ENCODE measurements around the gene AWAT2.

AWAT2 gene, protein sequence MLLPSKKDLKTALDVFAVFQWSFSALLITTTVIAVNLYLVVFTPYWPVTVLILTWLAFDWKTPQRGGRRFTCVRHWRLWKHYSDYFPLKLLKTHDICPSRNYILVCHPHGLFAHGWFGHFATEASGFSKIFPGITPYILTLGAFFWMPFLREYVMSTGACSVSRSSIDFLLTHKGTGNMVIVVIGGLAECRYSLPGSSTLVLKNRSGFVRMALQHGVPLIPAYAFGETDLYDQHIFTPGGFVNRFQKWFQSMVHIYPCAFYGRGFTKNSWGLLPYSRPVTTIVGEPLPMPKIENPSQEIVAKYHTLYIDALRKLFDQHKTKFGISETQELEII

DNA sequence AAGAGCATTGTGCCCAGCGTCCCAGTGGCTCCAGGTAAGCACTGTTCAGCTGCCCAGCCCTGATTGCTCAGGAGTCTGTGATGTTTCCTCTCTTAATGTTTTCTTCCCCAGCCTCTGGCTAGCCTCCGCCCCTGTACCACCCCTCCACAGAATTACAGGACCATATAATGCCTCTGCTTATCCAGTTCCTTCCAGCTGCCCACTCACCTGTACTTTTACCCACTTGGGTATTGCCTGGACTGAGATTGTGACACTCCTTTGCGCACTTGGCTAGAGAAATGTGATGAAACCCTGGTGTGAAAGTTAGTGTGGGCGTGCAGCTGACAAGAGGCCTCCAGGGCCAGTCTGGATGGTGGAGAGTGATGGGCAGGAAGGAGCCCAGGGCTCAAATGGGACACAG is at the start of gene AWAT2:
Gene AWAT2 (minus strand): TSS at position 14 of the 400 bp plus-strand sequence. CDS start 6 bp downstream, at position 8.
- no peak for DNase-seq (ENCODE audit: low read depth, low spot score)

DNA sequence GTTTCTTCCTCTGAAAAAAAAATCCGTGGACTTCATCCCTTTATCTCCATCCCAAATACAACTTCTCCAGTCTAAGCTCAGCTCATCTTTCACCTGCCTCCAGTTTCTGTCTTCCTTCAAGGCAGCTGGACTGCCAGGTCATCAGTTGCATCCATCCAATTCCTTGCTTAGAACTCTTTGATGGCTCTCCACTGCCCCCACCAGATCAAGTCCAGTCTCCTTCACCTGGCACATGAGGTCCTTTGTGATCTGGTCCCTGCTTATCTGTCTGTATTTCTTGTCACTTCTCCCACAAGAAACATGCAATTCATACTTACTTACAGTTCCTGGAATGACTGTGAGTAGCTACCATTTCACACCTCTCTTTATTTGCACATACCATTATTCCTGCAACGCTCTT is 46.3 kb upstream of the AWAT2 start:
- DNase-seq (ENCODE audit: low read depth, low spot score): no peak

DNA sequence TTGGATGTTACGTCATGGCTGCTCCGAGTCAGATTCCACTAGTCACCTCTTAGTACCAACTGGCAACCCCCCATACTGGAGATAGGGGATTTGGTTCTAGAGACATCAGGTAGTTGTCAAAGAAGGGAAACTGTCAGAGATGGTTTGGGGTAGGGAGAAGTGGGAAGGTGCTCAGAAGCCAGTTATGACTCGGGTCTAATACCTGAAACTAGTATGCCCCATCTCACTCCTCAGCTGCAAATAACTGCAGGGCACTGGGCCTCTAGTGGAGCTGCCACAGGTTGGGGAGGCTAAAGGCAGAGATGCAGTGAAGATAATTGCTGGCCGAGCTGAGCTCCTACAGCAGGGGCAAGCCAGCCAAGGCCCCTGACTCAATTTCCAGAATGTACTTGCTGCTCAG is 42.5 kb upstream of the AWAT2 start:
- no peak for DNase-seq (ENCODE audit: low read depth, low spot score)

DNA sequence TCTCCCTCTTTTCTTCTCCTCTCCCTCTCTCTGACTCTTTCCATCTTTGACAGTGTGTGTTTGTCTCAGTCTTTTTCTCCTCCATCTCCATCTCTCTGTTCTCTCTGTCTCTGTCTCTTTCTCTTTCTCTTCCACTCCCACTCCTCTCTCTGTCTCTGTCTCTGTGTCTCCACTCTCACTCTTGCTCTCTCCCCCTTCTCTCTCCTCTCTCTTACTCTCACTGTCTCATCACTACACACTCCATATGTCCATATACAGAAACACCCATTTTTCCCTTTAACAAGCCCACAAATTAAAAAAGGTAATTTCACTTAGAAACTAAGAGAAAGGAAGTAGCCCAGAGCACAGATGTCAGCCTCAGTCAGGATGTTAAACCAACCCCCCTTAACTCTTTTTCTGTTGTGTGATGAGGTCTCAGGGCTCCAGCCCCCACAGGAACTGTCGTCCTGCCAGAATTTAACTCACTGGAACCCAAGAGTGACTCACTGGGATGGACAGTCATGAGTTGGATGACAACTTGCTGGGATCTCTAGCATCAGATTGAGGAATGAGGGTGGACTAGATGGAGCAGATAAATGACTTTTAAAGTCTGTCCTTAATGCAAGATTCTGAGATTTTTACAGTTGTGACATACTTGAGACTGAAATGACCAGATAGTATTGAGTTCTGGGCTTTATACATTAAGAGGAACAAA is 40.0 kb upstream of the AWAT2 start:
- DNase-seq (ENCODE audit: low read depth, low spot score): no peak

DNA sequence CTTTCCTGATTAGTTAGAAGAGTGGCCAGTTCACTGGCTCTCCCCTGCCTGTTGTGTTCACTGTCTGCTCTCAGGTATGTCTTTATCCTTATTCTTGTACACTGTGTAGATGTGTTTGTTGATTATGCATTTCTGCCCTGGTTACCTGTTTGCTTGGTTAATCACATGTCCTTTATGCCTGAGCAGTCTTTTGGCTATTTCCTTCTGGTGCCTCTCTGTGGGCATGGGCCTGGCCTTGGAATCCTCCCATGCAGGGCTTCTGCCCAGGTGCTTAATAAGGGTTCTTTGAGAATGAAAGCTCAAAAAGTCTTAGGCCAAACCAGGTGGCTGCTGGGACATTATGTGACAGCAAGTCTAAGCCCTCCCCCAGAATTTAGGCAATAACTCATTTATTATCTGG is 39.0 kb upstream of the AWAT2 start:
- DNase-seq (ENCODE audit: low read depth, low spot score): no peak

DNA sequence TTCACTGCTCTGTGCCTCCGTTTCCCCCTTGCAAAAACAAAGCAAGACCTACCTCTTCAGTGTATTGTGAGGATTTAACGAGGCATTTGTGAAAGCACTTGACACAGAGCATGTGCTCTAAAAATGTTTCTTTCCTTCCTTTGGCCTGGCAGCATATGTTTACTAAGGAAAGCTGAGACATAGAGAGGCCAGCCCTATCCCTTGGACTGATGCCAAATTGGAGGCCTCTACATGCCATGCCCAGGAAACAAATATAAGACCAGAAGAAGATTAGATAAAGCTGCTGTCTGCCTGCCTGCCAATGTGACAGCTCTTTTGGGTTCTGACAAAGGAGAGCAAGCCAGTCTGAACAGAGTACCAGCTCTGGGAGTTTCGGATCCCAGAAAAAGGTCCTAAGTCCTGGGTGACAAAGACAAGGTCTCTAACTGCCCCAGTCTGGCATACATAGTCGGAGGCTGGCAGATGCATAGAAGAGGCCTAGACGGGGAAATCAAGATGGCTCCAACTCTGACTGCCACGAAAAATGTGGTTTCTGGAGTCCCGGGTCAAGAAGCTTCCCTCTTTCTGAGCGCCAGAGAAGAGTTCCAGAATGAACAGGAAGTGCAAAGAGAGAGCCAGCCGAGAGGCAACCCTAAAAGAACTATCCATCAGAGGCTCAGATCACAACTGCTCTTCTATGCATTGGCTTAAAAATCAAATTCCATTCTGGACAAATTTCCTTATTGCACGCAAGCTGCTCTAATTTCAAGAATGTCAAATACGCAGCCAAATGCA is 38.3 kb upstream of the AWAT2 start:
- DNase-seq (ENCODE audit: low read depth, low spot score): no peak

DNA sequence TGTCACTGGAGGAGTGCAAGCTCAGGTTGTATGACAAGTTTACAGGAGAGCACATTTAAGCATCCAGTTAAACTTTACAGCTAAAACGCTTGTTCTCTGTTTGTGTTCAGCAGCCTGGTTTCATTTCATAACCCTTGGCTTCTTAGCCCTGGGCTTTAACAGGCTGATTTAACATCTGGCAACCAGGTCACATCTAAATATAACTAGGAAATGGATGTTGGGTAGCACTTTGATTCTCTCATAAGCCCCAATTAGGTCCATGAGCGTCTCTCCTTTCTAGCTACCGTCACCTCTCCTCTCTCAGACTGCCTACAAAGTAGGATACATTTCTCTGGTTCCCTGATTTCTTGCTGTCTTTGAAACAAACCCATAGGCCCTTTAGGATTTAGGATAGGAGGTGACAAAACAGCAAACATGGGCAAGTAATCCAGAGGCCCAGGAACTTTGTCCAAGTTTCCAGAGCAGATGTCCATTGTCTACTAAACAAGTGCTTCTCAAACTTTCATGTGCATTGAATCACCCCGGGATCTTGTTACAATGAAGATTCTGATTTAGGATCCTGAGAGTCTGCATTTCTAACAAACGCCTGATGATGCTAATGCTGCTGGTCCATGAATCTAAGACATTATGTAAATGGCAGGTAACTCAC is 35.0 kb upstream of the AWAT2 start:
- DNase-seq (ENCODE audit: low read depth, low spot score): no peak

DNA sequence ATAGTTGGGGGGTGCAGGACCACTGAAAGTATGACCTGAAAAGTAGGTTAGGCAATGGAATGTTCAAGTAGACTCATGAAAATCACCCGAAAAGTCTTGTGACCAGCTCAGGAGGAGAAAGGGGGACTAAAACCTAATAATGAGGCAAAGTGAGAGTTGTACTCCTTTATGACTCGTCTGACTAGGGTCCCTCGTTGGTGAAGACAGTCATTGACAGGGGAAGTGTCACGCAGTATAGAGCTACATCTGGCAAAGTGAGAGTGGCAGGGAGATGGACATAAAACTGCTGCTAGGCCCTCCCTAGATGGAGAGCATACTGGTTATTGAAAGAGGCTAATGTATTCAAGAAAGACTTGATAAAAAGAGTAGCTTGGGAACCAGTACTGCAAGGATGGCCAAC is 33.0 kb upstream of the AWAT2 start:
- no peak for DNase-seq (ENCODE audit: low read depth, low spot score)

DNA sequence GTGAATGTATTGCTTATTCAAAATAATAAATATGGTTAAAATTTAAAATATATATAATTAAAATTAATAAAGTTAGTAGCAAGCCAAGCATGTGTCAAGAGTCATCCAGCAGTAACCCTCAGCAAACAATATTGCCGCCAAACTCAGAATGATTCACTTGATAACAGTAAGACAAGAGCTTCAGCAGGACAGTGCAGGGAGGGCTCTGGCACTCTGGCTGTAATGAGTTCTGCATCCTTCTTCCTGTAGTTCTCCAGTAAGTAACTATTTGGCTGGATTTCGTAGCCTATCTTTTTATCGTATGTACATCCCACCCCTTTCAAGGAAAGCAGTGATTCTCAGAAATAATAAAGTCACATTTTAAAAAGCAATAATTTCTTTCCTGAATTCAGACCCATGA is 30.1 kb upstream of the AWAT2 start:
- no peak for DNase-seq (ENCODE audit: low read depth, low spot score)

DNA sequence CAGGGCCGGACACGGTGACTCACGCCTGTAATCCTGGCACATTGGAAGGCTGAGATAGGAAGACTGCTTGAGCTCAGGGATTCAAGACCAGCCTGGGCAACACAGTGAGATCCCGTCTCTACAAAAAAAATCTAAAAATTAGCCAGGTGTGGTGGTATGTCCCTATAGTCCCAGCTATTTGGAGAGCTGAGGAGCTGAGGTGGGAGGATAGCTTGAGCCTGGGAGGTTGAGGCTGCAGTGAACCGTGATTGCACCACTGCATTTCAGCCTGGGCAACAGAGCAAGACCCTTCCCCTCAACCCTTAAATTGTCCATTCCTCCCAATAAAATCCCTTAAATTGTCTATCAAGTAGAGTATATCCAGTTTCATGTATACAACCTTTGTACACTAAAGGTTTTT is 29.6 kb upstream of the AWAT2 start:
- no peak for DNase-seq (ENCODE audit: low read depth, low spot score)

DNA sequence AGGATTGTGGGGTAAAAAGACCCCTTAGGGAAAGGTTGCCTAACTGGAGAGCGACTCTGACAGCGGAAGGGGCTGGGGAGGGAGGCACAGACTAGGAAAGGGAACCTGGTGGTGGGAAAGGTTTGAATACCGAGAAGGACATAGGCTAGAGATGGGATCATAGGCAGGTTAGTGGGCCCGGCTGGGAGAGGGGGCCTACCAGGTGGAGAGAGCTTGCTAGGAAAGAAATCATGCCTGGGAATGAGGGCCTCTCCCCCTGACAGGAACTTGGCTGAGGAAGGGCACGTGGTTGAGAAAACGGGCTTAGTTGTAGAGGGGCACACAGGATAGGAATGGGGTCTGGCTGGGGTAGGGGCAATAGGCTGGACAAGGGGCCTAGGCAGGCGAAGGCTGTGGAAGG is 16.9 kb upstream of the AWAT2 start:
- no peak for DNase-seq (ENCODE audit: low read depth, low spot score)

DNA sequence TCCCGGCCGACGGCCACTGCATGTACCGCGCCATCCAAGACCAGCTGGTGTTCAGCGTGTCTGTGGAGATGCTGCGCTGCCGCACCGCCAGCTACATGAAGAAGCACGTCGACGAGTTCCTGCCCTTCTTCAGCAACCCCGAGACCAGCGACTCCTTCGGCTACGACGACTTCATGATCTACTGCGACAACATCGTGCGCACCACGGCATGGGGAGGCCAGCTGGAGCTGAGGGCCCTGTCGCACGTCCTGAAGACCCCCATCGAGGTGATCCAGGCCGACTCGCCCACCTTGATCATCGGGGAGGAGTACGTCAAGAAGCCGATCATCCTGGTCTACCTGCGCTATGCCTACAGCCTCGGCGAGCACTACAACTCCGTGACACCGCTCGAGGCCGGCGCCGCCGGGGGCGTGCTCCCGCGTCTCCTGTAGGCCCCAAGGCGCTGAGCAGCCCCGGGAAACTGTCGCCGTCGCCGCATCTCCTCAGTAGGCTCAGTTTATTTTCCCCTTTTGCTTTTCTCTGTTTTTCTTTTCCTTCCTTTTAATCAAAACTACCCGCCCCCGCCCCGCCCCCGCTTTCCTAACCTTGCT is 13.3 kb upstream of the AWAT2 start:
- no peak for DNase-seq (ENCODE audit: low read depth, low spot score)

DNA sequence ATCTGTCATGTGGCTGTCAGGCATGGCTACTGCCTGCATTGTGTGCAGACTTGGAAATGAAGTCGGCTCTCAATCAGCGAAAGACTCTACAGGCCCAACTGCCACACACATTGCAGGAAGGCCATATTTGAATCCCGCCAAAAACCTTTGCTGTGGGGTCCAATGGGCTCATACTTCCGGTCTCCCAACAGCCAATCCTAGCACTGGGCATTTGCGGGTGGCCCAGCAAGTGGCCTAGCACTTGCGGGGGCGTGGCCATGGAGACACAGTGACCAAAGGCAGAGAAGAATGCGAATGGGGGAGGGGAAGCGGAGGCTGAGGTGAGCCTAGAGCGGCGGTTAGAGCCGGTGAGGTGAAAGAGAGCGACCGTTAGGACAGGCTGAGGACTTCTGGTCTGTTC is 12.3 kb upstream of the AWAT2 start, which contains the start of gene OTUD6A:
Gene OTUD6A (plus strand): TSS at position 382 of the 400 bp plus-strand sequence. CDS start 68 bp downstream, outside the sequence.
- no peak for DNase-seq (ENCODE audit: low read depth, low spot score)

DNA sequence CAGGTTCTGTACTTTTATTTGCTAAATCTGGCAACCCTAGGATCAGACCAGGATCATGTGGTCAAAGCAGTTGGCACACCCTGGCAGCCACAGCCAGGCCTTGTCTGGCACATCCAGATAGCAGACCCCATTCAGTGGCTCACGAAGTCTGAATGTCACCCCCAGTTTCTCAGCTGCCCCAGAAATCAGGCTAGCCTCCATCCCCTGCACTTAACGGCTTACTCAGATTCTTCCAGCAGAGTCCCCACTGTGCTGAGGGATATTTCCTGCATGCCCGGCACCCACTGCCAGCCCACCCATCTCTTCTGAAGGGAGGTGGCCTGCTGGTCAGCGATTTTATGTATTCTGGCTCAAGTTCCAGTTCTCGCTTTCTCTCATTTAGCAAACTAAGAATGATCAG is 4.7 kb upstream of the AWAT2 start:
- DNase-seq (ENCODE audit: low read depth, low spot score): no peak

DNA sequence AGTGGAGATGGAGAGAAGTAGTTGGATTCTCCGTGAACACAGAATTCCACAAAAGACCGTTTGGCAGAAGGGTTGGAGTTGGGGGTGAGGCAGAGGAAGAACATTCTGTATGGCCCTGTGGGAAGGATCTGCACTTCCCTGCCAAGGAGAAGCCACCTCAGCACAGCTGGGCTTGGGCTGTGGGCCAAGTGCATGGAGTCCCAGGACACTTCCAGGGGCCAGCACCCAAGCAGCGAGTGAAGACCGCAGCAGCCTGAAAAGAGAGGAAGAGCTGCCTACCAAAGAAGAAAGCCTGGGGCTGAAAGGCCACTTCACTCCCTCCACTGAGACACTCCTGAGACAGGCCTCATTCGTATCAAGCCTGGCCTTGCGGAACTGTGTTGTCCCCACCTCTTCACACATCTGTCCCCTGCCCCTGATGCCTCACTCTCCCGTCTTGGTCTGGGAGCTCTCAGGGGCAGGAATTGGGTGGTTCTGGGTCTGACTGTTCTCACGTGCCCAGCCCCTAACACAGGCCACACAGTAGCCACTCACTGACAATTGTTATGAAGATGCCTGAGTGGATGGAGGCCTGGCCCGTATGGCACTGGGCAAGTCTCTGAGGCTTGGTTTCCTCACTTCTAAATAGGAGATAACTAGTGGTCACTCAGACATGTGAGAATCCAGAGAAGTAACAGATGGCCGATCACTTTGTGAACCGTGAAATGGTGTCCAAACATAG is 3.3 kb upstream of the AWAT2 start:
- DNase-seq (ENCODE audit: low read depth, low spot score): no peak

DNA sequence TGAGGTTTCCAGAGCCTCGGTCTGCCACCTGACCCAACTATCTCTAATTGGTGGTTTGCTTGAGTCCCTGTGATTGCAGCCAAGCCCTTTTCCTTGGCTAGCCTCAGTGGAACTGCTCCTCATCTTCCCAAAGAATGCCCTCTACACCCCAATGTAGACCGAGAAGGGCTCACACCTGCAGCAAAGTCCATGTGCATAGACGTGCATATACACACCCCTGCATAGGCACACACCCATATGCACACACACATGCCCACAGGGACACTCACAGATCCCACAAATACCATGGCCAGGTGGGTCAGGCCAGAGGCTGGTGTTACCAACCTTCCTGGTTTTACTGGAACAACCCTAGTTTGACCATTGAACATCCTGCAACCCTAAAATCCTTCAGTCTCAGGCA is 332 bp downstream of the AWAT2 start:
- no peak for DNase-seq (ENCODE audit: low read depth, low spot score)

DNA sequence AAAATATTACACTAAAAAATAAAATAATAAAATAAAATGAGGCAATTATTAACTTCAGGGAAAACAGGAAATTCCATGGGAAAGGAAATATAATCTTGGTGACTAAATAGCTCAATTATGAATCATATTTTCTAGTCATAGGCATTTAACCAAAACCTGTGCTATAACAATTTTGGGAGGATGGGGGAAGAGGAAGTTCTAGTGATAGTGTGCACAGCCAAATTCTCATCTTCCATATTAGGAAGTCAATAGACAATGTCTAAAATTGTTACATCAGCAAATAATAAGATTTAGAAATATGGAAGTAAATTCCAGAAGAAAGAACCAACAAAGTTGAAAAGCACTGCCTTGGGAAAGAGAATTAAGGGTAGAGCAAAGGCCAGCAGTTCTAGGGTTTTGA is 2.8 kb downstream of the AWAT2 start:
- no peak for DNase-seq (ENCODE audit: low read depth, low spot score)

DNA sequence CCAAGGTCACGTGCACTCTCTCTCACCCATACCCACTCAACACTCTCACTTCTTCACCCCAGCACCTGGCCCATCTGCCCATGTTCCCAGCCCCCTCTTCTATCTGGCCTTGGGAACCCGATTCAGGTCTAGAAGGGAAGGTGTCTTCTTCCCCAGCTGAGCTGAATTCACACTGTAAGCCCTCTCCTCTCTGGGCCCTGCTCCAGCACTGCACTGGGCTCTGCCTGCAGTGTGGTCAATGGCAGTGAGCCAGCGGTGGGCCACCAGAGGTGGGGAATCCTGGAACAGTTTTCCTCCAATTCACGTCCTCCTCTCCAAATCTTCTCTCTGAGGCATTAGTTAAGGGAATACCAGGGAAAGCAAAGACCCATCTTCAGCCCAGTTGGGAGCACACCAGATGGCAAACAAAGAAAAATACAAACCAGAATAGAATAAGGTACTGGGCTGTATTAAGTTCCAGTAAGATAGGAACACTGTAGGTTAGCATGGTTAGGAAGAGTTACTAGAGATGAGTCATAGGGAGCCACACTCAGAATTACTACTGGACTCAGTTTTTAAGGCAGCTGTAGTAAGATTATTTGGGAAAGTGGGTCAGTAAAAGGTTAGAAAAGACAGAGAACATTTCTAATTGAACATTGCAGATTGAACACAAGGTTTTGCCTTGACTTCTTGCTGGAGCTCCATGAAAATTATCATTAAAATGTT is 5.0 kb downstream of the AWAT2 start:
- DNase-seq (ENCODE audit: low read depth, low spot score): no peak

DNA sequence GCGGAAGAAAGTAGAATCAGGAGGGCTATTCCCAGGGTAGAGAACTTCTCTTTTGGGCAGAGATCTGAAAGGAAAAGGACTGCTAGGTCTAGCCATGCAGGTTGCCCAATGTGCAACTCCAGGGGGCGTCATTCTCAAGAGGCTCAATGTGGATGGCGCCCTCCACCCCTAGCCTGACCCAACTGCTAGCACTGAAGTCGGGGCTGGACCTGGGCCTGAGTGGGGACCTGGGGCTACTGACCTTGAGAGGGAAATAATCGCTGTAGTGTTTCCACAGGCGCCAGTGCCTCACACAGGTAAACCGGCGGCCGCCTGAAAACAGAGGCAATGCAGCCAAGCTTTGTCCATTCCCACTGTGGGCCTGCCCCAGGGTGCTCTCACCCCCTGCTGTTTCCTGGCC is 6.1 kb downstream of the AWAT2 start:
- DNase-seq (ENCODE audit: low read depth, low spot score): no peak
